Subcutaneous abdominal adipose tissue (tissue), 5 donors: ENCODE measurements around the gene TRAK1.

Experiments used
- H3K27ac ChIP-seq: one replicate; pipeline ENCODE4 v1.7.0; 2013; ENCODE audit warnings: low read depth, mild to moderate bottlenecking, inconsistent platforms, low read length, moderate library complexity
- H3K27me3 ChIP-seq, 5 donors: one replicate each; pipeline ENCODE4 v1.7.0; 2013; ENCODE audit warnings: low read length in 5 of 5, inconsistent platforms in 1 of 5; ENCODE audit not compliant: control insufficient read depth in 5 of 5, insufficient read depth in 4 of 5
- H3K36me3 ChIP-seq, 5 donors: one replicate each; pipeline ENCODE4 v1.7.0; 2013; ENCODE audit warnings: low read length in 5 of 5; ENCODE audit not compliant: control insufficient read depth in 5 of 5, insufficient read depth in 5 of 5
- H3K4me1 ChIP-seq, 5 donors: one replicate each; pipeline ENCODE4 v1.7.0; 2013; ENCODE audit warnings: low read length in 5 of 5, mild to moderate bottlenecking in 3 of 5, moderate library complexity in 1 of 5; ENCODE audit not compliant: control insufficient read depth in 5 of 5, insufficient read depth in 5 of 5
- H3K4me3 ChIP-seq, 5 donors: one replicate each; pipeline ENCODE4 v1.7.0; 2013; ENCODE audit warnings: low read length in 5 of 5, low read depth in 1 of 5
- H3K9ac ChIP-seq, 5 donors: one replicate each; pipeline ENCODE4 v1.7.0; 2013; ENCODE audit warnings: low read length in 5 of 5, mild to moderate bottlenecking in 4 of 5, moderate library complexity in 3 of 5
- H3K9me3 ChIP-seq, 5 donors: one replicate each; pipeline ENCODE4 v1.7.0; 2013; ENCODE audit warnings: low read length in 5 of 5; ENCODE audit not compliant: control insufficient read depth in 5 of 5
- donor health status: healthy.
- donor health status: healthy.
- donor health status: healthy.
- donor health status: healthy.
- donor health status: healthy.

TRAK1 gene

DNA sequence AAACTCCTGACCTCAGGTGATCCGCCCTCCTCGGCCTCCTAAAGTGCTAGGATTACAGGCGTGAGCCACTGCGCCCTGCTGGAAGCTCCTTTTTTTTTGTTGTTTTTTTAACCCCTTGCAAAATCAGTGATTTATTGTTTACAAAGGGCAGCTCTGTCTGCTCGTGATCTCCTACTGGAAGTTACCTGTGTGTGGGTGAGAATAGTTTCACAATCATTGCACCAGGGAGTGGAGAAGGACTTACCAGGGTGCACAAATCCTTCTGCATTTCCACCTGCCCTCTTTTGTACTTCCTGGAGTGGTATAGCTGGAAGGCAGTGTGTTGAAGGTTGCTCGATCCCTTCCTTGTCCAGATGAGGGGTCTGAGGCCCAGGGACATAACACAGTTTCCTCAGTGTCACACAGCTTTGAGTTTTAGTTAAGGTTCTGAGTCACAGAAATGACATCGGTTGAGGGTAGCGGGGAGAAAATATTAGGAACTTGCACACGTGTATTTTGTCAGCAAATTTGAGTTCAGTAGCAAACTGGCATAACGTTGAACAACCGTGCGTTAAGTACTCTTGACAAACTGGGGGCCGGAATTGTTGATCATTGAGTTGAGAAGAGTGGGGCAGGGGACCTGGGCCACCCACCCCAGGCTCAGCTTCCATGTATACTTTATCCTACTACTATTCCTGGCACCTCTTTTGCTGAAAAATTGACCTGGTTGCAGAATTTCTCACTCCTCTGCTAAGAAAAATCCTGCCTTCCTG is 11.3 kb upstream of the TRAK1 start:
- no peak overlapping the region for H3K4me3 ChIP-seq
- H3K9ac ChIP-seq = peak overlapping the region in 3 of 5 donors; percentile 33 to 66 (median 37)
- peaks cover 3 to 47% (median 38%) of the 10 kb centered on the region in 5 donors for H3K4me1 ChIP-seq
- peaks cover 0 to 6% (median 3%) of the 10 kb centered on the region in 5 donors for H3K9me3 ChIP-seq
- H3K27ac ChIP-seq = peak overlapping the region; percentile 95
- H3K36me3 ChIP-seq = no peaks in the 10 kb centered on the region
- H3K27me3 ChIP-seq = no peaks in the 10 kb centered on the region

- Histone ChIP-seq H3K9me3 (peaks cover 0 to 6% (median 3%) of the 10 kb centered on the region in 5 donors), H3K27me3 (no peaks in the 10 kb centered on the region), H3K36me3 (no peaks in the 10 kb centered on the region), H3K27ac (peak overlapping the region; percentile 95), H3K9ac (peak overlapping the region; percentile 11 to 70 (median 33)), H3K4me3 (peak overlapping the region in 1 of 5 donors; percentile 5), H3K4me1 (peaks cover 3 to 47% (median 42%) of the 10 kb centered on the region in 5 donors)
Observed at GRCh38 chr3:42080453-42080872, 10.7 kb upstream of the TRAK1 start.

DNA sequence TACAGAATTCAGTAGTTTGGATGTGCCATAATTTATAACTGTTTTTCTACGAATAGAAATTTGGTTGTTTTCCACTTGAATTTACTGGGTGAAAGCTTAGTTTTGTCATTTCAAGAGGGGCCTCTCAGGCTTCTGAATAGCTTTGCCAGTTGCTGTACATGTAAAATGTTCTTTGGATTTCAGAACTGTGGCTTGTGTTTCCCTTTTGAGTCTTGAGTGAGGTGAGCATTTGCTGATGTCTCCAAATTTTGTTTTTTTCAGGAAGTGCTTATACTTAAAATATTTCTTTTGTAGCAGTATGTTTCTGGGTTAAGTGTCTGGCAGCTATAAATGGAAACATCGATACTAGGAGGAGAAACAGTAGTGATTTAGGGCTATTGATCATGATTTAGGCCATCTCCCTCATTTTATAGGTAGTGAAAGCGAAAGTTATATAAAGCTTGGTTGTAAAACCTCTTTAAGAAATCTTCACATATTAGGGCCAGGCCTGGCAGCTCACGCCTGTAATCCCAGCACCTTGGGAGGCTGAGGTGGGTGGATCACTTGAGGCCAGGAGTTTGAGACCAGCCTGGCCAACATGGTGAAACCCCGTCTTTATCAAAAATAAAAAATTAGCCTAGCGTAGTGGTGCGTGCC is 9.2 kb upstream of the TRAK1 start:
- Histone ChIP-seq H3K9ac (peak overlapping the region in 4 of 5 donors; percentile 9 to 73 (median 59)), H3K36me3 (peaks cover 0 to 2% (median under 1%) of the 10 kb centered on the region in 5 donors), H3K9me3 (peaks cover 0 to 6% (median 3%) of the 10 kb centered on the region in 5 donors), H3K4me3 (no peak overlapping the region), H3K4me1 (peaks cover 3 to 47% (median 42%) of the 10 kb centered on the region in 5 donors), H3K27me3 (no peaks in the 10 kb centered on the region), H3K27ac (peak overlapping the region; percentile 95)

- Histone ChIP-seq H3K4me3 (no peak overlapping the region), H3K36me3 (peaks cover 6 to 29% (median 25%) of the 10 kb centered on the region in 5 donors), H3K4me1 (peaks cover 3 to 42% (median 36%) of the 10 kb centered on the region in 5 donors), H3K27ac (peak overlapping the region; percentile 33), H3K9me3 (no peaks in the 10 kb centered on the region), H3K9ac (no peak overlapping the region), H3K27me3 (no peaks in the 10 kb centered on the region)
Observed at GRCh38 chr3:42084586-42084985, 6.6 kb upstream of the TRAK1 start.

DNA sequence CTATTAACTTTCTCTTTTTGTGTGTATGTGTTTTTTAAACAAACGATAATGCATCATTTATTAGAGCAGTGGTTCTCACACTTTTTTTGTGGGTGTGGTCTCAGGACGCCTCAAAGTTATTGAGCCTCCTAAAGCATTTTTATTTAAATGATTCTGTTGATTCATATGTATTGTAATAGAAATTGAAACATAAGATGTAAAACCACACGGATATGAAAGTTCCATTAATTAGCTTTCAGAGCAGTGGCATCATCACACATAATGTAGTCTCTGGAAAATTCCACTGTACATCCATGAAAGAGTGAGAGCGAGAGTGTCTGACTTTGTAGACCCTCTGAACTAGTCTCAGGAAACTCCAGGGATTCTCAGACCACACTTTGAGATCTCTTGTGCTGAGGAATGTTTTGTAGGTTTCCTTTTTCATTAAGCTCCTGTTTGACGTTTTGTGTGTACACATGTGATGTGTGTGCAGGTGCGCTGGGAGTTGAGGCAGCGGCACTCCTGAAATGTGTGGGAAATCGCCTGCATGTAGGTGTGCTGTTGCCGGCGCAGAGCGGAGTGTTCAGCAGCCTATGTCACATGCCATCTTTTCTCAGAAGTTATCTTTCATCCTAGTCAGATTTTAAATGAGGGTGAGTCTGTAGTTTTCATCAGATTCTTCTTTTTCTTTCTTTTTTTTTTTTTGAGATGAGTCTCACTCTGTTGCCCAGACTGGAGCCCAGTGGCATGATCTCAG is 5.3 kb upstream of the TRAK1 start:
- peaks cover 3 to 36% (median 29%) of the 10 kb centered on the region in 5 donors for H3K4me1 ChIP-seq
- no peak overlapping the region for H3K9ac ChIP-seq
- H3K27ac ChIP-seq = no peak overlapping the region
- H3K4me3 ChIP-seq = no peak overlapping the region
- no peaks in the 10 kb centered on the region for H3K9me3 ChIP-seq
- no peaks in the 10 kb centered on the region for H3K27me3 ChIP-seq
- H3K36me3 ChIP-seq = peaks cover 6 to 39% (median 25%) of the 10 kb centered on the region in 5 donors

DNA sequence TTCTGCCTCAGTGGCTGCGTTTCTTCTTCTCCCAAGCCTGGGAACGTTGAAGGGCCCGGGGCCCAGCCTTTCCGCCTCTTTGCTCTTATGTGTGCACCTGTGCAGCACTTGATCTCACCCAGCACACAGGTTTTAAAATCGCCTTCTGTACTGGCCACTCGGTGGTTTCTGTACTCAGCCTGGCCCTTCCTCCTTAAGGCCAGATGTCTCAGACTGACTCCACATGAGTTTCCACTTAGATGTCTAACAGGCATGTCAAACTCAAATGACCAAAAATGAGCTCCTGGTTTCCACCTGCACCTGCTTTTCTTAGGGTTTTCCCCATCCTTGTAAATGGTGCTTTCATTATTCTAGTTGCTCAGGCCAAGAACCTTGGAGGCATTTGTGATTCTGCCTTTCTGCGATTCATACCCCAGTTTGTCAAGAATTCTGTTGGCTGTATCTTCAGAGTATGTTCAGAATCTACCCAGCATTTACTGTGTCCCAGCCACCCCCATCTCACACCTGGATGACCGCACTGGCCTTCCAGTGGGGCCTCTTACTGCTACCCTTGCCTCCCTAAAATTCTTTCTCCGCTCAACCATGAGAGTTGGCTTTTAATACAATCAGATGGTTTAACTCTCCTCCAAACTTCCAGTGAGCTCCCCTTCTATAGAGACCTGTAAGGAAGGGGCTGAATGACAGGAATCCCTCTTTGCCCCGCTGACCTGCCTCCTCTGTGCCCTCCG is 2.2 kb upstream of the TRAK1 start:
- Histone ChIP-seq H3K27ac (no peak overlapping the region), H3K36me3 (peaks cover 6 to 49% (median 30%) of the 10 kb centered on the region in 5 donors), H3K27me3 (no peaks in the 10 kb centered on the region), H3K9me3 (peaks cover 0 to 4% (median 0%) of the 10 kb centered on the region in 5 donors), H3K4me1 (peaks cover 4 to 30% (median 22%) of the 10 kb centered on the region in 5 donors), H3K9ac (no peak overlapping the region), H3K4me3 (no peak overlapping the region)

DNA sequence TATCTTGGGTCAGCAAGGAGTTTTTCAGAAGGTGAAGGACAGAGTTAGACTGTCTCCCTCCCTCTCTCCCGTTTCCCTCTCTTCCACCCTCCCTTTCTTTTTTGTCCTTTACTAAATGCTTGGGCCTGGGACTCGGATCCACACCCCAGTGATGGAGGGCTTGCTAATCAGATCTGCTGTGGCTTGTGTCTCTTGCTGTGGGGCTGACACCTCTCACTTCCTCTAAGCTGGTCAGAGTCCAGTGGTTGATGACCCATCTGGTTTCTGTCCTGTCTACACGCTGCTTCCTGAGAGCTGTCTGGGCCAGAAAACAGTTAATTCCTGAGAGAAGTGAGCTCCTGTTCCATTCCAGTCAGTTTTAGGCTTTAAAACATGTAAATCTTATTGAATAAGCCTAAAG is 849 bp downstream of the TRAK1 start:
- Histone ChIP-seq H3K4me3 (peak overlapping the region; percentile 29 to 67 (median 52)), H3K27me3 (no peaks in the 10 kb centered on the region), H3K9me3 (peaks cover 0 to 4% (median 0%) of the 10 kb centered on the region in 5 donors), H3K27ac (peak overlapping the region; percentile 98), H3K36me3 (peaks cover 10 to 50% (median 29%) of the 10 kb centered on the region in 5 donors), H3K4me1 (peaks cover 4 to 39% (median 26%) of the 10 kb centered on the region in 5 donors), H3K9ac (peak overlapping the region in 4 of 5 donors; percentile 25 to 87 (median 48))

DNA sequence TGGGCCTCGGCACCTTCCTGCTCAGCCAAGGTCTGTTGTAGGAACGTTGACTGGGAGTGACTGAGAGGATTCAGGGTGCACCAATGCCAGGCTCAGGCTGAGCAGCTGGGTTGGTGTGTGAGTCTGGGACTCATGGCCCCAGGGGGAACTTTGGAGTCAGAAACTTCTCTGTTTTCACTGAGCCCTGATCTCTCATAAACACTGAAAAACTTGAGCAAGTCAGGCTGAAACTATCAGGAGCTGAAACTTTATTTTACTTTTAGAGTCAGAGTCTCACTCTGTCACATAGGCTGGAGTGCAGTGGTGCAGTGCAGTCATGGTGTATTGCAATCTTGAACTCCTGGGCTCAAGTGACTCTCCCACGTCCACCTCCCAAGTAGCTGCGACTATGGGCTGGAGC is 3.0 kb downstream of the TRAK1 start:
- Histone ChIP-seq H3K4me1 (peaks cover 7 to 51% (median 43%) of the 10 kb centered on the region in 5 donors), H3K36me3 (peaks cover 6 to 29% (median 8%) of the 10 kb centered on the region in 5 donors), H3K27ac (peak overlapping the region; percentile 75), H3K9me3 (peaks cover 0 to 4% (median 0%) of the 10 kb centered on the region in 5 donors), H3K4me3 (no peak overlapping the region), H3K27me3 (no peaks in the 10 kb centered on the region), H3K9ac (no peak overlapping the region)

GRCh38 chr3:42094691-42095391 is 3.7 kb downstream of the TRAK1 start:
- no peaks in the 10 kb centered on the region for H3K27me3 ChIP-seq
- no peak overlapping the region for H3K4me3 ChIP-seq
- peaks cover 5 to 22% (median 6%) of the 10 kb centered on the region in 5 donors for H3K36me3 ChIP-seq
- no peak overlapping the region for H3K9ac ChIP-seq
- peaks cover 0 to 4% (median 0%) of the 10 kb centered on the region in 5 donors for H3K9me3 ChIP-seq
- H3K27ac ChIP-seq = peak overlapping the region; percentile 75
- peaks cover 8 to 58% (median 50%) of the 10 kb centered on the region in 5 donors for H3K4me1 ChIP-seq
